H9 (cell line): ENCODE results near the gene PYROXD2. TPM values are rescaled to one million over a fixed set of nuclear protein-coding genes. Genes with fewer than 3 reads are reported as not detected.

Experiments
- DNase-seq: peaks from one replicate; pipeline ENCODE4 v3.0.0-alpha.2; 2017
- H2AFZ ChIP-seq: one replicate; pipeline ENCODE4 v1.6.1; 2013; ENCODE audit warnings: mild to moderate bottlenecking, low read length, control low read depth, moderate library complexity
- H2AK5ac ChIP-seq: 2 replicates; pipeline ENCODE4 v1.6.1; 2013; ENCODE audit warnings: low read length, control low read depth, mixed read lengths; ENCODE audit not compliant: insufficient read length
- H2BK120ac ChIP-seq: one replicate; pipeline ENCODE4 v1.6.1; 2013; ENCODE audit warnings: low read depth, mild to moderate bottlenecking, low read length, control low read depth, inconsistent platforms; ENCODE audit not compliant: poor library complexity, severe bottlenecking
- H2BK12ac ChIP-seq: 2 replicates; pipeline ENCODE4 v1.6.1; 2013; ENCODE audit warnings: low read length, control low read depth, mixed read lengths, low read depth; ENCODE audit not compliant: insufficient read length
- H2BK15ac ChIP-seq: 2 replicates; pipeline ENCODE4 v1.6.1; 2013; ENCODE audit warnings: low read depth, low read length, control low read depth
- H2BK20ac ChIP-seq: one replicate; pipeline ENCODE4 v1.6.1; 2013; ENCODE audit warnings: low read depth, mild to moderate bottlenecking, low read length, control low read depth, inconsistent platforms; ENCODE audit not compliant: poor library complexity, severe bottlenecking
- H2BK5ac ChIP-seq: 2 replicates; pipeline ENCODE4 v1.6.1; 2013; ENCODE audit warnings: low read length, control low read depth, mixed read lengths; ENCODE audit not compliant: insufficient read length
- H3K14ac ChIP-seq: 2 replicates; pipeline ENCODE4 v1.6.1; 2013; ENCODE audit warnings: low read length, control low read depth; ENCODE audit not compliant: insufficient read depth
- H3K18ac ChIP-seq: 2 replicates; pipeline ENCODE4 v1.6.1; 2013; ENCODE audit warnings: low read depth, mild to moderate bottlenecking, mixed read lengths, low read length, control low read depth; ENCODE audit not compliant: insufficient read length
- H3K23ac ChIP-seq: 2 replicates; pipeline ENCODE4 v1.6.1; 2013; ENCODE audit warnings: low read length, control low read depth, mixed read lengths, low read depth; ENCODE audit not compliant: insufficient read length
- H3K23me2 ChIP-seq: 2 replicates; pipeline ENCODE4 v1.6.1; 2013; ENCODE audit warnings: low read depth, mild to moderate bottlenecking, mixed read lengths, low read length, control low read depth; ENCODE audit not compliant: insufficient read length, poor library complexity, severe bottlenecking
- H3K27ac ChIP-seq: 2 replicates; pipeline ENCODE4 v1.5.1; 2013; ENCODE audit warnings: low read length, control low read depth, mixed read lengths, low read depth; ENCODE audit not compliant: insufficient read length
- H3K27me3 ChIP-seq: 2 replicates; pipeline ENCODE4 v1.6.1; 2013; ENCODE audit warnings: low read length, control low read depth, inconsistent platforms; ENCODE audit not compliant: insufficient read depth
- H3K4ac ChIP-seq: 2 replicates; pipeline ENCODE4 v1.6.1; 2013; ENCODE audit warnings: low read depth, mild to moderate bottlenecking, control low read depth, inconsistent platforms, low read length, moderate library complexity
- H3K4me1 ChIP-seq: 2 replicates; pipeline ENCODE4 v1.6.1; 2013; ENCODE audit warnings: low read length, control low read depth, inconsistent platforms; ENCODE audit not compliant: insufficient read depth
- H3K4me2 ChIP-seq: 2 replicates; pipeline ENCODE4 v1.6.1; 2013; ENCODE audit warnings: low read length, control low read depth, mixed read lengths; ENCODE audit not compliant: insufficient read length, insufficient read depth
- H3K56ac ChIP-seq: 2 replicates; pipeline ENCODE4 v1.6.1; 2013; ENCODE audit warnings: low read depth, mild to moderate bottlenecking, mixed read lengths, low read length, control low read depth; ENCODE audit not compliant: insufficient read length
- H3K79me1 ChIP-seq: 2 replicates; pipeline ENCODE4 v1.6.1; 2013; ENCODE audit warnings: low read depth, mild to moderate bottlenecking, moderate library complexity, low read length, control low read depth, inconsistent platforms; ENCODE audit not compliant: insufficient read depth, poor library complexity, severe bottlenecking
- H3K79me2 ChIP-seq: 2 replicates; pipeline ENCODE4 v1.6.1; 2013; ENCODE audit warnings: low read length, control low read depth, inconsistent platforms; ENCODE audit not compliant: insufficient read depth
- H3K9ac ChIP-seq: 2 replicates; pipeline ENCODE4 v1.6.1; 2013; ENCODE audit warnings: low read length, control low read depth, mixed read lengths; ENCODE audit not compliant: insufficient read length; ENCODE audit errors: extremely low read depth
- H3K9me3 ChIP-seq: one replicate; pipeline ENCODE4 v1.6.1; 2013; ENCODE audit warnings: low read depth, low read length, inconsistent platforms; ENCODE audit not compliant: control insufficient read depth
- H3T11ph ChIP-seq: one replicate; pipeline ENCODE4 v1.6.1; 2013; ENCODE audit warnings: mild to moderate bottlenecking, low read length, control low read depth, inconsistent platforms
- H4K20me1 ChIP-seq: one replicate; pipeline ENCODE4 v1.6.1; 2013; ENCODE audit not compliant: control insufficient read depth, insufficient read length, insufficient read depth
- H4K5ac ChIP-seq: 2 replicates; pipeline ENCODE4 v1.6.1; 2013; ENCODE audit warnings: low read depth, mild to moderate bottlenecking, mixed read lengths, low read length, control low read depth; ENCODE audit not compliant: insufficient read length
- H4K8ac ChIP-seq: replicated peaks from 2 replicates; pipeline ENCODE4 v1.6.1; 2013; ENCODE audit warnings: low read length, control low read depth, mixed read lengths, low read depth; ENCODE audit not compliant: insufficient read length
- H4K91ac ChIP-seq: 2 replicates; pipeline ENCODE4 v1.6.1; 2013; ENCODE audit warnings: low read depth, mild to moderate bottlenecking, moderate library complexity, mixed read lengths, low read length, control low read depth; ENCODE audit not compliant: insufficient read length
- H3K27ac Mint-ChIP-seq, 3 experiments: 2 replicates in 2 of 3; 3 replicates in 1 of 3; pipeline ENCODE4 v1.8.0; 2020 to 2021; ENCODE audit warnings: mixed read lengths in 3 of 3, mild to moderate bottlenecking in 1 of 3, moderate library complexity in 1 of 3
- H3K27me3 Mint-ChIP-seq: 2 replicates; pipeline ENCODE4 v1.8.0; 2021; ENCODE audit warnings: low read depth, mild to moderate bottlenecking, moderate library complexity, mixed read lengths
- H3K36me3 Mint-ChIP-seq, 3 experiments: 2 replicates in 2 of 3; 3 replicates in 1 of 3; pipeline ENCODE4 v1.8.0; 2020 to 2021; ENCODE audit warnings: low read depth in 3 of 3, mixed read lengths in 3 of 3; ENCODE audit not compliant: insufficient read depth in 1 of 3
- H3K4me1 Mint-ChIP-seq, 2 experiments: 2 replicates each; pipeline ENCODE4 v1.8.0; 2020; ENCODE audit warnings: mixed read lengths in 2 of 2
- H3K4me3 Mint-ChIP-seq, 2 experiments: 2 replicates in 1 of 2; 3 replicates in 1 of 2; pipeline ENCODE4 v1.8.0; 2020 to 2021; ENCODE audit warnings: mild to moderate bottlenecking in 2 of 2, mixed read lengths in 2 of 2, moderate library complexity in 1 of 2
- H3K9me3 Mint-ChIP-seq, 2 experiments: 2 replicates in 1 of 2; 3 replicates in 1 of 2; pipeline ENCODE4 v1.8.0; 2020; ENCODE audit warnings: mild to moderate bottlenecking in 2 of 2, mixed read lengths in 2 of 2, moderate library complexity in 1 of 2
- CTCF ChIP-seq: fragments of 200-600 bp; sonication (generic); conservative IDR thresholded peaks from 3 replicates; pipeline ENCODE4 v1.8.0; 2021; ENCODE audit warnings: antibody characterized with exemption, mild to moderate bottlenecking
- whole genome bisulfite sequencing: extraction: QIAGEN DNeasy Blood & Tissue Kit; methylation state at CpG from one replicate; pipeline ENCODE4 v1.1.7; 2013; ENCODE audit warnings: missing lambda C conversion rate, low lambda C conversion rate, mixed read lengths; ENCODE audit not compliant: insufficient read length; ENCODE audit errors: extremely low coverage; 5-methylcytosine and 5-hydroxymethylcytosine counted together
- total RNA-seq: library from RNA; stranded (reverse); gene quantifications from 2 replicates; pipeline ENCODE4 v1.2.1, GENCODE V29; 2021

The PYROXD2 gene
- total RNA-seq, 1 experiment from 2014 or later = 5.3 TPM

- no peak for TF ChIP-seq CTCF
Measured at GRCh38 chr10:98369801-98370200, 45.2 kb downstream of the PYROXD2 start.

More at GRCh38 chr10:98369801-98370200, 45.2 kb downstream of the PYROXD2 start:
- Histone ChIP-seq H3K4ac (no peak overlapping the region), H3K23ac (no peak overlapping the region), H2AK5ac (no peak overlapping the region), H3K18ac (no peak overlapping the region), H3K9me3 (no peaks in the 10 kb centered on the region), H3K79me2 (no peaks in the 10 kb centered on the region), H3K14ac (no peak overlapping the region), H2BK5ac (no peak overlapping the region), H2AFZ (no peak overlapping the region), H2BK20ac (no peak overlapping the region), H2BK12ac (no peak overlapping the region), H4K91ac (no peak overlapping the region), H3K23me2 (no peaks in the 10 kb centered on the region), H4K20me1 (no peaks in the 10 kb centered on the region), H3K79me1 (no peaks in the 10 kb centered on the region), H3K56ac (no peak overlapping the region), H3K4me2 (no peak overlapping the region), H3K27ac (no peak overlapping the region), H3T11ph (no peak overlapping the region), H2BK15ac (no peak overlapping the region), H4K8ac (no peak overlapping the region), H3K9ac (no peak overlapping the region), H3K27me3 (no peaks in the 10 kb centered on the region), H4K5ac (no peak overlapping the region), H2BK120ac (no peak overlapping the region), H3K4me1 (peaks cover 8% of the 10 kb centered on the region; the same call in 1 of the 2 replicates)
- Mint-ChIP-seq H3K27me3 (peaks cover 17% of the 10 kb centered on the region), H3K27ac (0 out of 7 replicates have a peak overlapping the region, but pooled peaks of 1 of the 3 experiments have one; percentile 34), H3K36me3 (peaks cover 0 to 1% (median 0%) of the 10 kb centered on the region in 3 experiments; a peak in 2 of 7 replicates), H3K4me1 (peaks cover 42 to 43% of the 10 kb centered on the region in 2 experiments), H3K4me3 (no peak overlapping the region), H3K9me3 (peaks cover 0 to 3% of the 10 kb centered on the region in 2 experiments; a peak in 2 of 5 replicates)
- DNase-seq = no peak
- WGBS = no CpG with 5 or more reads among the region's 7 CpGs
